HG03103 (cell line): ENCODE measurements around the gene KLHL30.

Experiments used
- ATAC-seq: cut with Tn5 transposase; IDR thresholded peaks from one replicate; pipeline ENCODE4 v1.9.1; 2021; ENCODE audit warnings: low read depth; ENCODE audit not compliant: unreplicated experiment

The KLHL30 gene

DNA sequence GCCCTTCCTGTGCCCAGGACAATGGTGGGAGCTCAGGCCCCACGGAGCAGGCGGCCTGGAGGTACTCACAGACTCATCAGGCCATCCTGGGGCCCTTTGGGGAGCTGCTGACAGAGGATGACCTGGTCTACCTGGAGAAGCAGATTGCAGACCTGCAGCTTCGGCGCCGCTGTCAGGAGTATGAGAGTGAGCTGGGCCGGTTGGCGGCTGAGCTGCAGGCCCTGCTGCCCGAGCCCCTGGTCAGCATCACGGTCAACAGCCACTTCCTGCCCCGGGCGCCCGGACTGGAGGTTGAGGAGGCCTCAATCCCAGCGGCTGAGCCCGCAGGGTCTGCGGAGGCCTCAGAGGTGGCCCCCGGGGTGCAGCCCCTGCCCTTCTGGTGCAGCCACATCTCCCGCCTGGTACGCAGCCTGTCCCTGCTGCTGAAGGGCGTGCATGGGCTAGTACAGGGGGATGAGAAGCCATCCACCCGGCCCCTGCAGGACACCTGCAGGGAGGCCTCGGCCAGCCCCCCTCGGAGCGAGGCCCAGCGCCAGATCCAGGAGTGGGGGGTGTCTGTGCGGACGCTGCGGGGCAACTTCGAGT, 8.3 kb upstream of the KLHL30 start:
- no peak for ATAC-seq

GRCh38 chr2:238130696-238131628, 7.5 kb upstream of the KLHL30 start:
- no peak for ATAC-seq

GRCh38 chr2:238131761-238132462, 6.6 kb upstream of the KLHL30 start:
- ATAC-seq, result no peak

GRCh38 chr2:238132463-238133450, 5.7 kb upstream of the KLHL30 start:
- ATAC-seq, result no peak

- no peak for ATAC-seq
Measured at GRCh38 chr2:238133499-238134392, 4.7 kb upstream of the KLHL30 start.

GRCh38 chr2:238134393-238134785, 4.1 kb upstream of the KLHL30 start:
- no peak for ATAC-seq

GRCh38 chr2:238135601-238136150, 2.8 kb upstream of the KLHL30 start:
- no peak for ATAC-seq

DNA sequence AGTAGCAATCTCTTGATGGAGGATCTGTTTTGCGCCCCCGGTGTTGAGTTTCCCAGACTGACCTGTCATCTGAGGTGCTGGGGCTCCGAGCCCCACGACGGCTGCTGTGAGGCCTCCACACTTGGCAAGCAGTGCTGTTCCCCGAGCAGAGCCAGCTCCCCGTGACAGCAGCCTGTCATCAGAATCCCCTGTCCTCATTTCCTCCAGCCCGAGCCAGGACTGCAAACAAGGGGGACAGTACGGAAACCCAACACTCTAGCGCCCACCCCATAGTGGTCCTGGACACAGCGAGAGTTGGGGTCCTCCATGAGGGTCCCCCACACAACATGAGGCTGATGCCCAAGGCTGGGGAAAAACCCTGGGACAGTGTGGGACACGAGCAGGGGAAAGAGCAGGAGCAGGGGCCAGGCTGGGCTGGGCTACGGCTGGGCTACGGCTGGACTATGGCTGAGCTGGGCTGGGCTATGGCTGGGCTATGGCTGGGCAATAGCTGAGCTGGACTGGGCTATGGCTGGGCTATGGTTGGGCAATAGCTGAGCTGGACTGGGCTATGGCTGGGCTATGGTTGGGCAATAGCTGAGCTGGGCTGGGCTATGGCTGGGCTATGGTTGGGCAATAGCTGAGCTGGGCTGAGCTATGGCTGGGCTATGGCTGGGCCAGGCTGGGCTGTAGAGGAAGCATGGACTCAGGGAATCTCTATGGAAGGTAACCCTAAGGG, 1.5 kb upstream of the KLHL30 start:
- ATAC-seq, result no peak

- no peak for ATAC-seq
Measured at GRCh38 chr2:238137885-238138284, 583 bp upstream of the KLHL30 start.

- ATAC-seq, result no peak
Measured at GRCh38 chr2:238139196-238140039, 950 bp downstream of the KLHL30 start.

GRCh38 chr2:238140040-238140439, 1.6 kb downstream of the KLHL30 start:
- no peak for ATAC-seq

GRCh38 chr2:238140721-238141540, 2.5 kb downstream of the KLHL30 start:
- no peak for ATAC-seq

DNA sequence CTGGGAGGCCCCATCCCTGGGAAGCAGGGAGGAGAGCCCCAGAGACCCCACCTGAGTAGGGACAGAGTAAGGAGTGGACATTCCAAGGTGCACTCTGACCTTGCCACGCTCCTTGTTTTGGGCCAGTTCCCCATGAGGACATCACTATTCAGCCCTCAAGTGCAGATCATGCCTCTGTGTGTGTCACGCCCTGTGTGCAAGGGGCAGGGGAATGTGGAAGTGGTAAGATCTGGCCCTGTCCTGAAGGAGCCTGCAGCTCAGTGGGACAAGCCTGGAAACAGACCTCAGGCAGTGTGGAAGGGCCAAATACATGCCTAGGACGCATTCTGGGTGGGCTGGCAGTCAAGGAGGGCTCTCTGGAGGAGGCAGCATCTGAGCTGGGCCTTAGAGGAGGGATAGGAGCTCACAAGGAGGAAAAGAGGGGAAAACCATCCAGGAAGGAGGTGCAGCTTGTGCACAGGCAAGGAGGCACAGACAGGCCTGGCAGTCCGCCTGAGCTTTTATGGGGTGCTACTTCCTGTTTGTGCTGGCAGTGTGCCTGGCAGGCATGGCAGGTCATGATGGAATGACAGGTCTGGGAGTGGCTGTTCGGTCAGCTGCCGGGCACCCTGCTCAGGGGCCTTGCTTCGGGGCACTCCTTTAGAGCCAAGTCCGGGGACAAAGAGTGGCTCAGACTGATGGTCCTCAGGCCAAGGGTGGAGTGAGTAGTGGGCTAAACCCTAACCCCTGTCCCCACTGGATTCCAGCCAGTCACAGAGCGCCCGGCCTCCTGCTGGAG, 3.3 kb downstream of the KLHL30 start:
- no peak for ATAC-seq

DNA sequence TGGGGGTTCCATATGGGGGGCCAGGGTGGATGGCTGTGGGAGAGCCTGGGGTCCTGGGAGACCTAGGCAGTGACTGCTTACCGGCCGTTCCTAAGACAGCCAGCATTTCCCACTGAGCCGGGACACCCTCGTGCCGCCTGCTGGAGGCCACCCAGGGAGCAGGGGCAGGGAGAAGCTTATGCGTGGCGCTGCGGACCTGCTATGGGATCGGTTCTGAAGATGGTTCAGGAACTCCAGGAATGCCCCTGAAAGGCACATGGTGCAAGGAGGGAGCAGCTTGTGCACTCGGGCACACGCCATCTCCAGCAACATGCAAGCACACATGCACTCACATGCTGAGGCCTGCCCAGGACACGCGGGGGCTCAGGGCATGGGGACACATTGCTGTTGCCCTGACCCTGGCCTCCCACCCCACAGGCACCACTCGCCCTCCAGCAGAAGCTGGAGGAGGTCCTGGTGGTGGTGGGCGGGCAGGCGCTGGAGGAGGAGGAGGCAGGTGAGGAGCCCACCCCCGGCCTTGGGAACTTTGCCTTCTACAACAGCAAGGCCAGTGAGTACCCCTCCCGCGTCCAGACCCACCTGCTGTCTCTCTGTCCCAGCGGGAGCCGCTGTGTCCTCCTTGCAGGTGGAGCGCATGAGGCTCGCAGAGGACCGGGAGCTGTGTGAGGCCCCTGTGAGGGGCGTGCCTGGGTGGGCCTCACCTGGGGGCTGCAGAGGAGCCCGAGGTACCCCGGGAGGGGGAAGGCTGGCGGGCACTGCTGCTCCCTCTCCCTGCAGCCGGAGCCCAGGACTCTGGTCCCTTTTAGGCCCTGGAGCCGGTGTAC, 4.1 kb downstream of the KLHL30 start:
- no peak for ATAC-seq
